Measurements from ENCODE around the gene BTF3L4. TPM values are rescaled to one million over a fixed set of nuclear protein-coding genes. Genes with fewer than 3 reads are reported as not detected.
"Not testable (repeated sequence)": the region's sequence is repeated elsewhere in the genome, so short reads cannot be mapped to it uniquely, and the experiment has no call there.

The BTF3L4 gene
- total RNA-seq, 1 donor from 2014 or later = 34.5 TPM

DNA sequence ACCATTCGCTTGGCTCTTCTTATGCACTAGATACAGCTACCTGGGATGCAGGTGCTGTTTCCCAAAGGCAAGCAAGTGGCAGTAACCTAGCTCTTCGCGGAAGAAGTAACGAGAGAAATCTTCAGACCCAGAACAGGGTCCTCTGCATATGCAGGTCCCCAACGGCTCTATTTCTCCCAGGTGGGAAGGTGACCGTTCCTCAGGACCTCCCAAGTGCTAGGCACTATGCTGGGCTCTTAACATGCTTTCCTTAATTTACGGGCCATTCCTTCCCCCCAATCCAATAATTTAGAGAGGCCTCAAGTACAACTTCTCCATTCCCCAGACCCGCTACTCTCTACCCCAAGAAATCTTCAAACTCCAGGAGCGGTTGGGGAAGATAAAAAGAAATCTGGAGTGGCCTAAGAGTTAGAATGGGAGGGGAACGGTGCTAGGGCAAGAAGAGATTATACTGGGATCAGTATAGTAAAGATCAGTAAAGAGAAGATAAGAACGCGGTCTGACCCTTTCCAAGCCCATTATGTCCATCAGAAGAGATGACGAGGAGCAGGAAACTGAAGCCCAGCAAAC, 1.5 kb upstream of the BTF3L4 start:
- intact Hi-C loops (cut with micrococcal nuclease) = loop anchor here (1.0 to 10.0 kb wide), 10 partner anchors 240 to 1273 kb away; partner anchors contain the start of genes ECHDC2, EPS15, LRP8 and ORC1

DNA sequence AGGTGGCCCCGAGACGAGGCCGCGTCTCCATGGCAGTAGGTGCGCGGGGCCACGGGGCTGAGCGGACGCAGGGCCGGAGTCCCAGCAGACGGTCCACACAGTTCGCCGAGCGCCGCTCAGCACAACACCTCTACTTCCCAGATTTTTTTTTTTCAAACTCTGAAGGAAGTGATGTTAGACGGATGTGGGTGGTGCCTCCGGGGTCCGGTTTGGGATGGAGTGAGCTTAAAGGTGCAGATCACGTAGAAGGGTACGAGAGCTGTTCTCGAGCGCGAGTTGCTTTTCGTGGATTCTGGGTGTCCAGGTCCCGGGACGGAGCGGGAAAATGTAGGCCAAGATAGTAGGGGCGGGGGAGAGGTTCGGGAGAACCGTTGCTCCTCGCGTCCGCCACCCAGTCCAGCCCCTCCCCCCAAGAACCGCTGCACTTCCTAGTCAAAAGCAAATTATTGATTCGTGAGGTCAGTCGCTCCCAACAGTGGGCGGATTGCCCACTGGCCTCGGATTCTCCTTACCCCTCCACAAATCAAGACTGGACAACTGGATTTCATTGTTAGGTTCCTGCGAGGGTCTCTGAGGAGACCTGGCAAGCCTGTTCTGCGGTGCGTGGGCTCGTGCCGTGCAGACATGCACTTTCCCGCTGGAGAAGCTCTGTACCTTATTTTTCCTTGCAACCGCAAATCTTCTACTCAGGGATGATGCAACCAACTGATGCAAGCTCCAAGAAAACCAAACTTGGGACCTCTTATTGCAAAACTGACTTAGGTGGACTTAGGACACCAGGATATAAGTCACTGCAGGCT, 829 bp upstream of the BTF3L4 start, which contains the start of gene TXNDC12:
Gene TXNDC12, minus strand, starts transcription at position 126 of the 800 bp plus-strand sequence. Its CDS starts 95 bp downstream, at position 31.
- intact Hi-C loops (cut with micrococcal nuclease) = loop anchor here (1.0 to 10.0 kb wide), 10 partner anchors 240 to 1272 kb away; partner anchors contain the start of genes ECHDC2, EPS15, LRP8 and ORC1

DNA sequence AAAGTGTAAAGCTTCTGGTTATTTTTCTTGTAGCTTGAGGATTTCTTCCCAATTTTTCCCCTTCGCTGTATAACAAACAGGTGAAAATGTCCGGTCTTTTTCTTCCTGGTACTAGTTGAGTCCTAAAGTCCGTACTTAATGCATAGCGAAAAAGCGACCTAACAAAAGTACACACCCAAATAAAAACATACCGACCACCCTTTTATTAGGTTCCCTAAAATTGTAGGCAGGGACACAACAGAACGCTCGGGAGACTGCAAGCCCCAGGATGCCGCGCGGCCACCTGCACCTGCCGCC, 281 bp upstream of the BTF3L4 start:
- intact Hi-C loops (cut with micrococcal nuclease) = loop anchor here (1.0 to 10.0 kb wide), 23 partner anchors 23 to 1997 kb away; partner anchors contain the start of genes CC2D1B, CZIB, ECHDC2 and EPS15

DNA sequence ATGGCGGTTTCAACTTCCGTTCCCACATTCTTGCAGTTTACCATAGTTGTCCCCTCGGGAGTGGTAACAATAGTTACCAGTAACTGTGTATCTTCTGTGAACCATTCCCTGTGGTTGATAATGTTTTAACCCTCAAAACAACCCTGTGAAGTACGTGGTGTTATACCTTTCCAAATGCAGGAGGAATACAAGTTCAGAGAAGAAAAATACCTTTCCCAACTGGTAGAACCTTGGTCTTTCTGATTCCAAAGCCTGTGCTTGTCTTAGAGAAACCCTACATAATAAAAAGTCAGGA, 789 bp downstream of the BTF3L4 start:
- intact Hi-C loops (cut with micrococcal nuclease) = loop anchor here (1.0 to 10.0 kb wide), 20 partner anchors 24 to 1996 kb away; partner anchors contain the start of genes CC2D1B, CZIB, ECHDC2 and FAF1

DNA sequence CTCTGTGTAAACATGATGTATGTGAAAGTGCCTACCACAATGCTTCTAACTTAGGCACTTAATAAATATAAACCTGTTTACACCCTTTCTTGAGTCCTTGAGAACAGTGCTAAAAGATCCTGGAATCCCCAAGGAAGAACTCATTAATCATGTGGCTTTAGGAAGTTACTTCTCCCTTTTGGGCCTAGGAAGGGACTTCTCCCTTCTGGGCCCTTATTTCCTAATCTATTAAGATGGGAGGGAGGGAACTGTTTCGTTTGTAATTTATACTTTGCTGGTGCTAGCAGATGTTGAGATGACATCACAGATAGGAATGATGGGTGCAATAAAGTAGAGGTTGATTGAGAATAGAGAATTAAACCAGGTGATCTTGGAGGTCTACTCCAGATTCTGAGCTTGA, 1.2 kb downstream of the BTF3L4 start:
- intact Hi-C loops (cut with micrococcal nuclease) = loop anchor here (2.0 to 10.0 kb wide), 13 partner anchors 84 to 1270 kb away; partner anchors contain the start of genes CZIB, ECHDC2, LRP8 and RNF11

DNA sequence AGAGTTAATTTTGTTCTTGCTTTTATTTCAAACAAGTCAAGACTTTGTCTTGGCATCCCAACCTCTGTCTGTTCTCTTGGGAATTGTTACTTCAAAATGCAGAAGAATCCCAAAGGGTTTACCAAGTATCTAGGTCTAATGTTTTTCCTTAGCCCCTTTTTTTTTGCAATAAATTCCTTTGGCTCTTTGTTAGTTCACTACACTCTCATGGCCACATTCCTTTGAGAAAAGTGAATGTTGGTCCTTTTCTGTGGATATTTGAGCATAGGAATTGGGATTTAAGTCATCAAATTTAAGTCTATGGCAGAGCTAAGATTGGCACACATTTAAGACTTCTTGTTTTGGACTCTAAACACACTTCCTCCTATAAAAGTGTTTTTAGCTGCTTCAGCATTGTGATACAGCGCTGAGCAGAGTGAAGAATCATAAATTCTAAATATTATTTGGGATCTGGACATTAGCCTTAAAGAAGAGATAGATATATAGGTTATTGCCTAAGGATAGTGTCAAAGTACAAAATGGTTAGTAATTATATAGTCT, 1.9 kb downstream of the BTF3L4 start:
- intact Hi-C loops (cut with micrococcal nuclease) = loop anchor here (2.0 to 10.0 kb wide), 13 partner anchors 83 to 1269 kb away; partner anchors contain the start of genes CZIB, ECHDC2, LRP8 and RNF11

DNA sequence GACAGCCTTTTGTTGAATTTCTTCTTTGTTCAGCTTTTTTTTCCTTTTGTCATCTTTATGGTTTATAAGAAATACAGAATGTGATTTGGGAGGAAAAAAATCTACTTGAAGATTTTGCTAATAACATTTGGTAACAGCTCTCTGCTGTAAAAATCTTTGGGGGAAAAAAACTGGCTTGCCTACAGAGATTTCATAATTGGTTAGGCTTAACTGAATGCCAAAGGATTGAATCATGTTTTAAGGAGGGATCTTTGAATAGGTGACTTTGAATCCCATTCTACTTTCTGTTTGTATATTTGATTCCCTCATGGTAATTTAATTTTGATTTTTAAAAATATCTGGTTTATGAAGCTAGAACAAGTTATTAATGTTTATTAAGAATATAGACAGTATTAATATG, 3.2 kb downstream of the BTF3L4 start:
- intact Hi-C loops (cut with micrococcal nuclease) = loop anchor here (5.0 to 10.0 kb wide), 7 partner anchors 235 to 1268 kb away; partner anchors contain the start of genes ECHDC2, LRP8, SCP2 and ZYG11A

DNA sequence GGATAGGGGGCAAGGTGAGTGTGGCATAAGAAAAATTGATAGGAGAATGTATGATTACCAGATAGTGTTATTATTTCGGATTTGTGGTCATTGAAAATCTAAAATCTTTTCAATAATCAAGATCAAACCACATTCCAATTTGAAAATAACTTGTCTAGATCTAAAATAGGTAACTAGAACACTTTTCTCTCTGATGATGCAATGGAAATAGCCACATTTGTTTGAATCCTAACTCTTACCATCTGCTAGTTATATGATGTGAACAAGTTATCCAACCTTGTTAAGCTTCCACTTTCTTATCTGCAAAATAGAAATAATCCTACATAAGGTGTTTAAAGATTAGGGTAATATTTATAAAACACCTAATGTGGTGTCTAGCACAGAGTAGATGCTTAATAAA, 3.8 kb downstream of the BTF3L4 start:
- intact Hi-C loops (cut with micrococcal nuclease) = loop anchor here (5.0 to 10.0 kb wide), 7 partner anchors 235 to 1267 kb away; partner anchors contain the start of genes ECHDC2, LRP8, SCP2 and ZYG11A

DNA sequence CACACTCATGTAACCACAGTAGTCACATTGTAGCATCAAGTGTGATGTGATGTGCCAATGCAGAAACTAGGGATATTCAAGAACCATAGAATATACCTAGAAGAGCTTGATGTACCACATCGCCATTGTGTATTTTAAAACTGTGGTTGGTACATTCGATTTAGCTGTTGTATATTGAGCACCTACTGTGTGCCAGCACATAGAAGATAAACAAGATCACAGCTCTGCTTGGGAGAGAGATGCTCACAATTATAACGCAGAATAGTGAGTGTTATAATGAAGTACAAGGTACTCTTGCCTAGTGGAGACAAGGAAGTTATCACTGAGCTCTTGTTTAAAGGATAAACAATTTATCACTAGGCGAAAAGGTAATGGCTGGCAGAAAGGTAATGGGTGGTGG, 4.7 kb downstream of the BTF3L4 start:
- intact Hi-C loops (cut with micrococcal nuclease) = no loop called here

DNA sequence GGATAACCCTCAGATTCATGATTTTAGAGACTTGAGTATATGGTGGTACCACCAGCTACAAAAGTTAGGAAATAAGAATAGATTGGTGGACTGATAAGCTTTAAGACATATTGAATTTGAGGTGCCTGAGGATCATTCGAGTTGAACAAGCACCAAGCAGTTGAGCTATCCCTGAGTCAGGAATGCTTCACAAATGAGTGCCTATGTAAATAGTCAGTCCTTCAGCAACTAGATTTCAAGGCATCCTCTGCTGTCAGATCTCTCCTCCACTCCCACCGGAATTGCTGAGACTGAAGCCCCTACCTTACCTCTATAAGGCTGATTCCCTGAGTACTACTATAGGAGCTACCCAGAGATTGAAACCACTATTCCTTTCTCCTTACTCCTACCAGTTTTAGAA, 7.1 kb downstream of the BTF3L4 start:
- intact Hi-C loops (cut with micrococcal nuclease) = no loop called here

DNA sequence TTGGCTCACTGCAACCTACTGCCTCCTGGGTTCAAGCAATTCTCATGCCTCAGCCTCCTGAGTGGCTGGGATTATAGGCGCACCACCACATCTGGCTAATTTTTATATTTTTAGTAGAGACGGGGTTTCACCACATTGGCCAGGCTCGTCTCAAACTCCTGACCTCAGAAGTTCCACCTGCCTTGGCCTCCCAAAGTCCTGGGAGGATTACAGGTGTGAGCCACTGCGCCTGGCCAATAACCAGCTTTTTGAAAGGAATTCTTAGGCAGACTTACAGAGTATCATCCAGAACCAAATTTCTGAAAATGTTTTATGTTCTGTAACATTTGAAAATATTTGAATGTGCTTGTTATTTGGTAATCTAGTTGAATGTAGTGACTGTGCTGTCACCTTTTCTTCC, 14.6 kb downstream of the BTF3L4 start:
- intact Hi-C loops (cut with micrococcal nuclease) = no loop called here

DNA sequence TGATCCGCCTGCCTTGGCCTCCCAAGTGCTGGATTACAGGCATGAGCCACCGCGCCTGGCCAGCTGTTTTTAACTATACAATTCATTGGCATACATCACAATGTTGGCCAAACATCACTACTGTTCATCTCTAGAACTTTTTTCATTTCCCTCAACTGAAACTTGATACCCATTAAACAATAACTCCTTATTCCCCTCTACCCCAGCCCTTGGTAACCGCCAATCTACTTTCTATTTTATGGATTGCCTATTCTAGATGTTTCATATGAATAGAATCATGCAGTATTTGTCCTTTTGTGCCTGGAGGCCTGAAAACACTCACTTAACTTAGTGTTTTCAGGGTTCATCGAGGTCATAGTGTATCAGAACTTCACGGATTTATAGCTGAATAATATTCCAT, 16.2 kb downstream of the BTF3L4 start:
- intact Hi-C loops (cut with micrococcal nuclease) = no loop called here

DNA sequence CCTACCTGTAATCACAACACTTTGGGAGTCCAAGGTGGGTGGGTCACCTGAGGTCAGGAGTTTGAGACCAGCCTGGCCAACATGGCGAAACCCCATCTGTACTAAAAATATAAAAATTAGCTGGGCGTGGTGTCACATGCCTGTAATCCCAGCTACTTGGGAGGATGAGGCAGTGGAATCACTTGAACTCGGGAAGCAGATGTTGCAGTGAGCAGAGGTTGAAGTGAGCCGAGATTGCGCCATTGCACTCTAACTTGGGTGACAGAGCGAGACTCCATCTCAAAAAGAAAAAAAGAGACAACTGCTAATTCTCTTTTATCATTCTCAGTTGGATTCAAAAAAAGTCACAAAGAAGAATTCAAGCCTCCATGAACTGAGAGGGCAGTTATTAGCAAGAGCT, 21.2 kb downstream of the BTF3L4 start:
- intact Hi-C loops (cut with micrococcal nuclease) = not testable (repeated sequence)

DNA sequence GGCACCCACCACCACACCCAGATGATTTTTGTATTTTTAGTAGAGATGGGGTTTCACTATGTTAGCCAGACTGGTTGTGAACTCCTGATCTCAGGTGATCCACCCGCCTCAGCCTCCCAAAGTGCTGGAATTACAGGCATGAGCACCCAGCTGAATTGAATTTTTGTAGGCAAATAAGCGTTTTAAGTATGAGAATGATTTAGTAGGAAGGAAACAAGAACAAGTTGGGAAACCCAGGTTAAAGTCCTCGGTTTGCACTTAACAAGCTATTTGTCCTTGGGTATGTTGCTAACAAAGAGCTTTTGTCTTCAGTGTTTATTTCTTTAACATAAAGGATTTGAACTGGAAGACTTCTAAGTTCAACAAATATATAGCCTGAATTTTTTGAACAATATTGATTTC, 23.9 kb downstream of the BTF3L4 start:
- intact Hi-C loops (cut with micrococcal nuclease) = no loop called here

DNA sequence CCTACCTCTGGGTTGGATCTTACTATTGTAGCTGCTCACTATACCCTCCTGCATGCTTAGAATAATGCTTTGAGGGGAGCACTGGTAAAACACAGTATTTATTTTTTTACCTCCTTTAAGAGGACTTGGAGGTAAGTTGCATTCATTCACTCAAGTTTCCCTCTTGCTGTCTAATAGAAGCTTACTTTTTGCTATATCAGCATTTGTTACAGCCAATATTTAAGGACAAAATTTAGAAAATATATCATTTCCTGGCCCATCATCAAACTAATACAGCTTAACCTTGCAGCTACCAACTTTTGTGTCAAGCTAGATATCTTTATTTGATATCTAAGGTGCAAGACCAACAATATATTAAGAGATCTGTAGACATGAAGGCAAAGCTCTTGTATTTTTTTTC, 31.8 kb downstream of the BTF3L4 start:
- intact Hi-C loops (cut with micrococcal nuclease) = not testable (repeated sequence)

DNA sequence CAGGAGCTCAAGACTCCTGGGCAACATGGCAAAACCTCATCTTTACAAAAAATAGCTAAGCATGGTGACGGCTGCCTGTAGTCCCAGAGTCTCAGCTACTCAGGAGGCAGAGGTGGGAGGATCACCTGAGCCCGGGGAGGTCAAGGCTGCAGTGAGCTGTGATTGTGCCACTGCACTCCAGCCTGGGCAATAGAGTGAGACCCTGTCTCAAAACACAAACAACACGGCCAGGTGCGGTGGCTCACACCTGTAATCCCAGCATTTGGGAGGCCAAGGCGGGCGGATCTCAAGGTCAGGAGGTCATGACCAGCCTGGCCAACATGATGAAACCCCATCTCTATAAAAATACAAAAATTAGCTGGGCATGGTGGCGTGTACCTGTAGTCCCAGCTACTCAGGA, 38.2 kb downstream of the BTF3L4 start:
- intact Hi-C loops (cut with micrococcal nuclease) = not testable (repeated sequence)

DNA sequence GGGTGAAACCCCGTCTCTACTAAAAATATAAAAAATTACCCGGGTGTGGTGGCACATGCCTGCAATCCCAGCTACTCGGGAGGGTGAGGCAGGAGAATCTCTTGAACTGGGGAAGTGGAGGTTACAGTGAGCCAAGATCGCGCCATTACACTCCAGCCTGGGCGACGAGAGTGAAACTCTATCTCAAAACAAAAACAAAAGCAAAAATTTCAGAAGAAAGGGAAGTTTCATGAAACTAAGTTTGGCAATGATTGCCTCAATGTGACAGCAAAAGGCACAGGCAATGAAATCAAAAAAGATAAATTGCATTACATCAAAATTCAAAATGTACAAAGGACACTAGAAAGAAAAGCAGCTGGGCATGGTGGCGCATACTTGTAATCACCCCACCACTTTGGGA, 40.1 kb downstream of the BTF3L4 start:
- intact Hi-C loops (cut with micrococcal nuclease) = no loop called here

DNA sequence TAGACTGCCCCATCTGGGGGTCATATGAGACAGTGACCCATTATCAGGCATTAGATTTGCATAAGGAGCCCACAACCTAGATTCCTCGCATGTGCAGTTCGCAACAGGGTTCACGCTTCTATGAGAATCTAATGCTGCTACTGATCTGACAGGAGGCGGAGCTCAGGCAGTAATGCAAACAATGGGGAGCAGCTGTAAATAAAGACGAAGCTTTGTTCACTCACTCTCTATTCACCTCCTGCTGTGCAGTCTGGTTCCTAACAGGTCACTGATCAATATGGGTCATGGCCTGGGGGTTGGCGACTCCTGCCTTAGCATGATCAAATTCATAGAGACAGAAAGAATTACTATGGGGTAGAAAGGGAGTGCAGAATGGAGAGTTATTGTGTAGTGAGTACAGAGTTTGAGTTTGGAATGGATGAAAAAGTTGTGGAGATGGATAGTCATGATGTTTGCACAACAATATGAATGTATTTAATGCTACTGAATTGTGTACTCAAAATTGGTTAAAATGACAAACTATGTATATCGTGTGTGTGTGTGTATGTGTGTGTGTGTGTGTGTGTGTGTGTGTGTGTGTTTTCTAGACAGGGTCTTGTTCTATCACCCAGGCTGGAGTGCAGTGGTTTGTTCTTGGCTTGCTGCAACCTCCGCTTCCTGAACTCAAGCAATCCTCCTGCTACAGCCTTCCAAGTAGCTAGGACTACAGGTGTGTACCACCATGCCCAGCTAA, 42.2 kb downstream of the BTF3L4 start:
- intact Hi-C loops (cut with micrococcal nuclease) = no loop called here

DNA sequence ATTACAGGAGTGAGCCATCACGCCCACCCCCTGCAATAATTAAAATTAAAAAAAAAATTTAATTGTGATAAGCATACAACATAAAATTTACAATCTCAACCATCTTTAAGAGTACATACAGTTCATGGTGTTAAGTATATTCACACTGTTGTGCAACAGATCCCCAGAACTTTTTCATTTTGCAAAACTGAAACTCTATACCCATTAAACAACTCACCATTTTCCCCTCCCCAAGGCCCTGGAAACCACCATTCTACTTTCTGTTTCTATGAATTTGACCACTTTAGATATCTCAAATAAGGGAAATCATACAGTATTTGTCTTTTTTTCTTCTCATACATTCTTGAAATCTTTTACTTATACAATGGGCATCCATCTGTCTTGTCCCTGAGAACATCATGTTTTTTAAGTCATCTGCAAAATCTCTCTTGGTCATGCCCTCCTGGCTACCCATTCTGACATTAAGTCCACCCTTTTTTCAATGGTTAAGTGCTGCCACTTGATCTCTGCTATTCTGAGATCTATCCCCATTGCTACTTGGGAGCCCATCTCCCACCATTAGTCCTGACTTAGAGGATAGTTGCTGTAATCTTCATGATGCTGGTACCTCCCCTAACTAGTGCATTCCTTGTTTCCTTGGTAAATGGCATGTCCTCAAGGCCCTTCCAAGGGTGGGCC, 46.4 kb downstream of the BTF3L4 start:
- intact Hi-C loops (cut with micrococcal nuclease) = no loop called here

DNA sequence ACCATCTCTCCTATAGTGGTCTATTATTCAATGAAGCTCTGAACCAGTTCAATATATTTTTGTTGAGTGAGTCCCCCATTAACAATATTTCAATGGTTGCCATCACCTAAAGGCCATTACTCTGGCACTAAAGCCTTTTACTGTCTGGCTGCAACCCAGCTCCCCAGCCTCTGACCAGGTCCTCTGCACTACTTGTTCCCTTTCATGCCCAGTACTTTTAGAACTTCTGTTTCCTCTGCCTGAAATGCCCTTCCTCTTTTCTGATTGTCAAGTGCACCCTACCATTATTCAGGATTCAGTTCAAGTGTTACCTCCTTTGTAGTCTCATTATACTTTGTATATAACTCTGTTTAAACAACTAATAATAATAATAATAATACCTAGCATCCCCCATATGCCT, 55.4 kb downstream of the BTF3L4 start:
- intact Hi-C loops (cut with micrococcal nuclease) = no loop called here

DNA sequence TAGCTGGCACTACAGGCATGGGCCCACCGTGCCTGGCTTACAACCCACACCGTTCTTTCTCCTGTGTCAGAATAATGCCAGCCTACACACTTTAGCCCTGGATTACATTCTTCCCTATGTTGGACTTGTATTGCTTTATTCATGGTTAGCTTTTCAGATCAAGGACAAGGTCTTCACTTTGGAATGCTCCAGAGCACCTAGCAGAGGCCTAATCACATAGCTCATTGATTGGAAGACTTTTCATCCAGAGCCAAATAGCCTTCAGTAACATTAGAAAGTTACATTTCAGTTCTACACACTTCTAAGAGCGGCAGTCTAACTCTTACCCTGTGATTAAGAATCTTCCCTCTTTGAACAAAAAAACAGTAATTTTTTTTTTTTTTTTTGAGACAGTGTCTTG, 56.4 kb downstream of the BTF3L4 start:
- intact Hi-C loops (cut with micrococcal nuclease) = no loop called here

Data from T-helper 1 cell treated with Interleukin-12 subunit alpha and Interleukin-12 subunit beta and Interleukin-4 antibody, amounts not matched to agents 30 ng/mL and 1 ng/mL, for 36 hours (primary cell).